GM12873 (cell line): Measurements from ENCODE around the gene C1orf50.

Experiments used
- TF ChIP-seq, protein P1 (sequence below): IDR thresholded peaks from 2 replicates; pipeline ENCODE4 v1.5.1; 2012; ENCODE audit warnings: low read depth, mild to moderate bottlenecking, moderate library complexity, low read length, control low read depth; ENCODE audit not compliant: insufficient read depth; ENCODE audit errors: missing control alignments

Gene C1orf50

GRCh38 chr1:42779725-42780124 is 12.7 kb downstream of the C1orf50 start:
- TF ChIP-seq, protein P1, sequence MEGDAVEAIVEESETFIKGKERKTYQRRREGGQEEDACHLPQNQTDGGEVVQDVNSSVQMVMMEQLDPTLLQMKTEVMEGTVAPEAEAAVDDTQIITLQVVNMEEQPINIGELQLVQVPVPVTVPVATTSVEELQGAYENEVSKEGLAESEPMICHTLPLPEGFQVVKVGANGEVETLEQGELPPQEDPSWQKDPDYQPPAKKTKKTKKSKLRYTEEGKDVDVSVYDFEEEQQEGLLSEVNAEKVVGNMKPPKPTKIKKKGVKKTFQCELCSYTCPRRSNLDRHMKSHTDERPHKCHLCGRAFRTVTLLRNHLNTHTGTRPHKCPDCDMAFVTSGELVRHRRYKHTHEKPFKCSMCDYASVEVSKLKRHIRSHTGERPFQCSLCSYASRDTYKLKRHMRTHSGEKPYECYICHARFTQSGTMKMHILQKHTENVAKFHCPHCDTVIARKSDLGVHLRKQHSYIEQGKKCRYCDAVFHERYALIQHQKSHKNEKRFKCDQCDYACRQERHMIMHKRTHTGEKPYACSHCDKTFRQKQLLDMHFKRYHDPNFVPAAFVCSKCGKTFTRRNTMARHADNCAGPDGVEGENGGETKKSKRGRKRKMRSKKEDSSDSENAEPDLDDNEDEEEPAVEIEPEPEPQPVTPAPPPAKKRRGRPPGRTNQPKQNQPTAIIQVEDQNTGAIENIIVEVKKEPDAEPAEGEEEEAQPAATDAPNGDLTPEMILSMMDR = no peak

- TF ChIP-seq, protein P1 = no peak
Measured at GRCh38 chr1:42780176-42780575, 13.1 kb downstream of the C1orf50 start.

DNA sequence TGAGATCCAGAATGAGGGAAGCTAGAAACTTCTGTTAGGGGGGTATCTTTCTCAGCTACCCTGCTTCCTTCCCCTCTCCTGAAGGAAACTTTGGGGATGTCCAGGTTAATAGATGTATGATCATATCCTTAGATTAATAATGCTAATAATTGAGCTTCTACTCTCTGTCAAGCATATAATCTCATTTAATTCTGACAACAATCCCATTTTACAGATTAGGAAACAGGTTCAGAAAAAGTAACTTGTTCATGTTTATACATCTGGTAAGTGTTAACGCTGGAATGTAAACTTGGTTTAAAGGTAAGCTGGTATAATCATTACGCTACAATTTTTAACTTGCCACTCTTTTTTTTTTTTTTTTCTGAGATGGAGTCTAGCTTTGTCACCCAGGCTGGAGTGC is 16.0 kb downstream of the C1orf50 start:
- TF ChIP-seq, protein P1 = no peak

DNA sequence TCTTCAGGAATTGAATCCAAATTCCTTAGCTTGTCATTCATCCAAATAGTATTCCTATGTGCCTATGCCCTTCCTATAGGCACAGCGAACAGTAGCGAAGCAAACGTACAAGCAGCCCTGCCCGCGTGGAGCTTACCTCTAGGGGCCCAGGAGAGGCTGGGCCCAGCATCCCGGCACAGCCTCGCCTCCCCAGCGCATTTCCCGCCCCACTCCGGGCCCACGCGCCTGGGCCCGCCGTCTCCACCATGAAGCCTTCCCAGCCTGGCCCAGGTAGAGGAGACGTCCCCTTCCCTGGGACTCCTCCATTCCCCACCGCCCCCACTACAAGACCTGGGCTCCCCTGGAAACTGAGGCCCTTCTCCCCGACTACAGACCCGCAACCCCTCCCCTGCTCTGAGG is 17.5 kb downstream of the C1orf50 start:
- TF ChIP-seq, protein P1 = no peak

- TF ChIP-seq, protein P1 = no peak
Measured at GRCh38 chr1:42784946-42785693, 18.1 kb downstream of the C1orf50 start, which contains the start of gene TMEM269. Gene TMEM269 (plus strand): TSS chr1:42784991. CDS start chr1:42789894, 4,903 bp downstream.

DNA sequence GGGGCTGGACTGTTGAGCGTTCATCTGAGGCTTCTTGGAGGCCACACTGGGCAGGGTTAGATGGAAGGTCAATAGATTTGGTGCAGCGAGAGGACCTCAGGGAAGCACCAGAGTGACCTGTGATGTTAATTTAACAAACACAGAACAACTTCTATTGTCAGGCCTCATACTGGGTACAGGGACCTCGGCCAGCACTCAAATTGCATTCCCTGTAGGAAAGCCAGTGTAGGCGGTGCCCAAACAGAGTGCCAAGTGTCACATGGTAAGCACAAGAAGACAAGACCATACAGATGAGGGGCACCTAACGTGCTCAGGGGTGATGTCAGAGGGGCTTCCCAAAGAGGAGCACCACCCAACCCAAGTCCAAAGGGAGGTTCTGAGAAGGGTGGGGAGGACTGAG is 19.0 kb downstream of the C1orf50 start:
- TF ChIP-seq, protein P1 = no peak

DNA sequence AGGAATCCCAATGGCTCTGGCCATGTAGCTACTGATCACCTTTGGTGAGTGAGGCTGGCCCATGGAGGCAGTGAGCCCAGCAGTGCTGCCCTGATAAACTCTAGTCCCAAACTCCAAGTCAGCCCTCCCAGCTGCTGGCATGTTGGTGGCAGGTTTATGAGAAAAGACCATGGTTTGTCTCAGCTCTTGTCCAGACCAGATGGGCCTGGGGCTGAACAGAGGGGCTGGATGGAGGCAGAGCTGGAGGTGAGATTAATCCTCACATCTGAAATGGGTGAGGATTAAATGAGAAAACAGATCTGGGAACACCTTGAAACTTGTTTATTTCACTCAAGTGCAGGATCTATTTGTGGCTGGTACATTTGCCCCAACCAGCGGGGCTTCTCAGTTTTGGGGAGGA is 21.0 kb downstream of the C1orf50 start:
- TF ChIP-seq, protein P1 = no peak

DNA sequence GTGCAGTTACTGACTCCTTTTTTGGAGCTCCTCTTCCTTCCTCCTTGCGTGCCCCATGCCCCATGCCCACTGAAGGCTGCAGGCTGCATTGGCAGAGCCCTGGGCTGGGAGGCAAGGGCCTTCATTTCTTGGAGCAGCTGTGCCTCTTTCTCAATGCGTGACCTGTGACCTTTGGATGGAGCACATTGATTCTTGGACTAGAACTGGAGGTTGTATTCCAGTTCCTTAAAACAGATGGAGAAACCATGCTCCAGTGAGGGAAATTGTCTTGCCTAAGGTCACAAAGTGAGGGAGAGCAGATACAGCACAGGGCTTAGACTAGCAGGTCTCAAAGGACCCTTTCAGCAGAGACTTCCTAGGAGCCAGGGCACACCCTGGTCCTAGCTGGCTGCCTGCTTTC is 26.8 kb downstream of the C1orf50 start:
- TF ChIP-seq, protein P1 = no peak
